NCI-H82 (cell line): ENCODE measurements around the gene PTX4.
A peak's percentile ranks its signal among the peaks of the same experiment; 100 is the strongest.

ENCODE experiments used
- DNase-seq: peaks from one replicate; lab custom pipeline; 2025; lab: John Stamatoyannopoulos, UW

The PTX4 gene

DNA sequence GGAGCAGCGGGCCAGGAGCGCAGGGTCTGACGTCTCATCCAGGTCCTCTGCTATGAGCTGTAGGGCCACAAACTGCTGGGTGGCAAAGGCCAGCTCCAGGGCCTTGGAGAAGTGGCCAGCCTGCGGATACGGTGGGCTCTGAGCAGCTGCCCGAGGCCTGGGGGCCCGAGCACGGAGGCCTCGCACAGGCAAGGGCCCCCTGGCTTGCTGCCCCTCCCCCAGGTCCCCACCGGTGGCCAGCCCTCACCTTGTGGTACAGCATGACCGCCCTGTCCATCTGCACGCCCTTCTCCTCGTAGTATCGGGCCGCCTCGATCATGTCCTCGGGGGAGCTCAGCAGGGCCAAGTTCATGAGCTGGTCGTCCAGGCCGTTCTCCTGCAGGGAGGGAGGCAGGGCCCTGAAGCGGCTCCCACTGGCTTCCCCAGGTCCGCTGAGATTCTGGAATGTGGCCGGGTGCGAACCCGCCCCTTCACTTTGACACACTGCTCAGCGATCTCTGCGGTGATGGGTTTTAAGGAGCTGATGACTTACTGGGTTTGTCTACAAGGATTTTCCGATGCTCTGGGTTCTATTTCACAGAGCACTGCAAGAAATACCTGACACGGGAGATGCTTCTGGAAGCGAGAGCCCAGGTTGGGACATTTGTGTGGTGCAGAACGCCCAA lies 35.0 kb upstream of the PTX4 start:
- no peak for DNase-seq

DNA sequence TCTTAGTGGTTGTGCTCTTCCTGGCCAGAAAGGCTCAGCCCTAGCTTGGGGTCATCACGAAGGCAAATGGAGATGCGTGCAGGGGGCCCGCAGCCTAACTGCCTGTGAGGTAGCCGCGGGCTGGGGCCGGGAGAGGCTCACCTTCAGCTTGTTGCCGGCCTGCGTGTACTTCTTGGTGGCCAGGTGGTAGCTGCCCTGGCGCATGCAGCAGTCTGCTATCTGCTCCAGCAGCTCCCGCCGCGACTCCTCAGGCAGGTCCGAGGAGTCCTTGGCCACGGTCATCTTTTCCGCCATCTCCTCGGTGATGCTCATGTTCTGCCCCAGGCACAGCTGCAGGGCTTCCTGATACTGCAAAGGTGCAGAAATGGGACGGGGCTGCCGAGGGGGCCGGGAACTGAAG lies 31.7 kb upstream of the PTX4 start:
- DNase-seq = no peak

DNA sequence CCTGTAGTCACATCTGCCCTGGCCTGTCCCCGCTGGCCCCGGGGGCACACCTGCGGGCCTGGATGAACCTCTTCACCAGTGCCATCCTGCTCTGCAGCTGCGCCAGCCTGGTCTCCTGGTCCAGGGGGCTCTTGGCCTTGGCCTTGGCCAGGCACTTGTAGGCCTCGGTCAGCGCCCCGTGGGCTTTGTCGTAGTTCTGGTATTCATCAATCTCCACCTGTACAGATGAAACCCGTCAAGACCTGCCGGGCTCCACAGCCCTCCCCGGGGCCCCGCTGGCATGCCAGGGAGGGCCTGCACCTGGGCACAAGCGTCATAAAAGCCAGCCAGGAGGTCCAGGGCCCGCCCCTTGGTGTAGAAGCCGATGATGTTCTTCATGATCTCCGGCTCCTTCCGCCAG lies 31.1 kb upstream of the PTX4 start:
- no peak for DNase-seq

DNA sequence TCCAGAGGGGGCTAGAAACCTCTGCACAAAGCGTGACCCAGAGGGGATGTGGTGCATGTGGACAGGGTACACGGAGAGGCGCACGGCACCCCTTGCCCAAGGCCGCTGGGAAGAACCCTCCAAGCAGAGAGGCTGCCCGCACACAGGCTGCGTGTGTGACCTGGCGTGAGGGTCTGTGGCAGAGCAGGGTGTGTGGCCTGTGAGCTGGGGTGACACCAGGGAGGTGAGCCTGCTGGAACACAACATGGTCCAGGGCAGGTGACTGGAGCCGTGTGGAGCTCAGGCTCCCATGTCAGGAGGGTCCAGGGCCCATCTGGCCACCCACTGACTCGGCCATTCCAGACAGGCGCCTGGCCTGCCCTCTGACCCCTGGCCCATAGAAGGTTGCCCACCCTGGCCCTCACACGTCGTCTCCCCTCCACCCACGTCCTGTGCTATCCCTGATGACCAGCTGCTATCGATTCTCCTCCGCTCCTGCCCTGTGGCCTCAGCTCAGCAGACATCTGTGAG lies 29.9 kb upstream of the PTX4 start:
- DNase-seq = no peak

DNA sequence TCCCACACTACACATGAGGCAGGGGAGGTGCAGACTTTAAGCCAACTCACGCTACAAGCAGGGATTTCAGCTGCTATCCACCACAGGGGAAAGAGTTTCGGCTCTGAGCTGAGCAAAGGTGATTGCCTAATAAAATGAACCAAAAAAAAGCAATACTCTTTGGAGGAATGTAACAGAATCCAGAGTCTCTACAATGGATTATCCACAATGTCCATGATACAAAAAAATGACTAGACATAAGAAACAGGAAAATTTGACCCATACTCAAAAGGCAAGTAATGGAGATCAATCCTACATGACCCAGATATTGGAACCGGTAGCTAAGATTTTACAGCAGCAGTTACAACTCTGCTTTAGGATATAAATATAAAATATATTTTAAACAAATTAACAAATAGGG lies 25.8 kb upstream of the PTX4 start:
- no peak for DNase-seq

DNA sequence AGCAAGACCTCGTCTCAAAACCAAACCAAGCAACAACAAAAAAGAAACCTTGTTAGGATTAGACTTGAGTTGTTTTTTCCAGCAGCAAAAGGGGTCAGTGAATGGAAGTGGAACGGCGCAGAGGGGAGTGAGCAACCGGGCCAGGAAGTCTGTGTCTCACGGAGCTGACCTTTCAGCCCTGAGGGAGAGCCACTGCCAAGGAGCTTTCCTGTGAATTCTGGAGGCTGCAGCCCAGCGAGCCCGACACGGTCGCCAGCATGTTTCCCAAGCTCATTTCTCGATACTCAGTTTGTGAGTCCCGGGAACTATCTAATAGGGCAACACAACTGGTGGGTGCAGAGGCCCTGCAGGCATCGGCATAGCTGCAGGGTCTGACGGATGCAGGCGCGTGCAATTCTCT lies 24.0 kb upstream of the PTX4 start:
- no peak for DNase-seq

DNA sequence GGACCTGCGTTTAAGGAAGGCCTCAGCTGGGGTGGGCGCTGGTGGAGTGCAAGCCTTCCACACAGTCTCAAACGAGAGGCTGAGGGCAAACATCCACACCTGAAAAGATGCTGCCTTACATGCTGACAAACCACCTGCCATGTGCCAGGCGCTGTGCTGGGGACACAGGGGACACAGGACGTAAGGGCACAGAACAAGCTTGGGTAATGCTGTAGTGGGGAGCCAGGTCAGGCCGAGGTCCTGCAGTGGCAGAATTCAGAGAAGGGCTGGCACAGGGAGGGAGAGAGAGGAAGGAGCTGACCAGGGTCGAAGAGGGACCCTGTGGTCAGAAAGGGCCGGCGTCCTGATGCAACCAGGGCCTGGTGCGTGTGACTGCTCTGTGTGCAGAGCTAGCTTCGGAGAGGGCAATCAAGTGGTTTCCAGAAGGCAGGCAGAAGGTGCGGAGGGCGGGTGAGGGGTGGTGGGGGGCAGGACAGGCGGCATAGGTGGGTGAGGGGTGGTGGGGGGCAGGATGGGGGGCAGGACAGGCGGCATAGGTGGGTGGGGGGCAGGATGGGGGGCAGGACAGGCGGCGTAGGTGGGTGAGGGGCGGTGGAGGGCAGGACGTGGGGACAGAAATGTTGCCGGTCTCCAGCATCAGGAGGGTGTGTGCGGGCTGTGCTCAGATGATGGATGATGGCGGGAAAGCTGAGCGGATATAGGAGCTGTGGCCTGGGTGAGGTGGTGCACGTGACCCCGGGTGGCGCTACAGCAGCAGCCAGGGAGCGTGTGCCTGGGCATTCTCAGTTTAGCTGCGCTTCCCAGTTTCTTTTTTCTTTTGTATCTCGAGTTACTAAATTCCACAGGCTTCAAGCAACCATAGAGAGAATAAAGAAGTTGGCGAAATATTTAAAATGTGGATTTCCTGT lies 23.2 kb upstream of the PTX4 start:
- peak; percentile 33 for DNase-seq

DNA sequence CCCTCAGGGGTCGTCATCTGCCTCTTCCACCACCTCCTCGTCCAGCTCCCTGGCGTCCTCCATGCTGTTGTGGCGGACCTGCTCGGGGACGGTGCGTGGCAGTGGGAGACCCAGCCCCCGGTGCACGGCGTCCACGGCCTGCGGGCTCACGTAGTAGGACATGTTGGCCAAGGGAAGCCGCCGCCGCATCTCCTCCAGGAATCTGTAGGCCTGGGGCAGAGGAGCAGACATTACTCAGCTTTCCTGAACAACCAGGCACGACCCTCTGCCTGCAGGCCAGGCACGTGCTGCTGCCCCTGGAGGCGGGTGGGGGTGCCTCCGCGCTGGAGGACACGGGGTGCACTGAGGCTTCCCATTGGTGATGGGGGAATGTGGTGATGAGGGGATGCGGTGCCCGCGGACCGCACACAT lies 22.2 kb upstream of the PTX4 start:
- no peak for DNase-seq

DNA sequence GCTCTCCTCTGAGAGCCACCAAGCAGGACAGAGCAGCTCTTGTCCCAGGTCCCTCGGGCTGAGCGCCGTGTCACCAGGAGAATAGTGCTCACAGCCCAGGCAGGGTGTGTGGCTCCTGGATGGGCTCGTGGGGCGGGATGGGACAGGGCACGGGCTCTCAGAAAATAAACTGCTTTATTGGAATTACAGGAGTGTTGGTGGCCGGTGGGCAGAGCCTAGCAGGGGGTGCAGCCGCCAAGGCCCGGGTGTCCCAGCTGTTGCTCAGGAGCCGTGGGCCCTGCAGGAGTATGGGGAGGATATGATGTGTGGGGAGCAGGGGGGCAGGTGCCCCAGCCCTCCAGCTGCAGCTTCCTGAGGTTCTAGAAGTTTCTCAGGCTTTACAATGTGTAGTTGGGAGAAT lies 21.5 kb upstream of the PTX4 start:
- DNase-seq = no peak

DNA sequence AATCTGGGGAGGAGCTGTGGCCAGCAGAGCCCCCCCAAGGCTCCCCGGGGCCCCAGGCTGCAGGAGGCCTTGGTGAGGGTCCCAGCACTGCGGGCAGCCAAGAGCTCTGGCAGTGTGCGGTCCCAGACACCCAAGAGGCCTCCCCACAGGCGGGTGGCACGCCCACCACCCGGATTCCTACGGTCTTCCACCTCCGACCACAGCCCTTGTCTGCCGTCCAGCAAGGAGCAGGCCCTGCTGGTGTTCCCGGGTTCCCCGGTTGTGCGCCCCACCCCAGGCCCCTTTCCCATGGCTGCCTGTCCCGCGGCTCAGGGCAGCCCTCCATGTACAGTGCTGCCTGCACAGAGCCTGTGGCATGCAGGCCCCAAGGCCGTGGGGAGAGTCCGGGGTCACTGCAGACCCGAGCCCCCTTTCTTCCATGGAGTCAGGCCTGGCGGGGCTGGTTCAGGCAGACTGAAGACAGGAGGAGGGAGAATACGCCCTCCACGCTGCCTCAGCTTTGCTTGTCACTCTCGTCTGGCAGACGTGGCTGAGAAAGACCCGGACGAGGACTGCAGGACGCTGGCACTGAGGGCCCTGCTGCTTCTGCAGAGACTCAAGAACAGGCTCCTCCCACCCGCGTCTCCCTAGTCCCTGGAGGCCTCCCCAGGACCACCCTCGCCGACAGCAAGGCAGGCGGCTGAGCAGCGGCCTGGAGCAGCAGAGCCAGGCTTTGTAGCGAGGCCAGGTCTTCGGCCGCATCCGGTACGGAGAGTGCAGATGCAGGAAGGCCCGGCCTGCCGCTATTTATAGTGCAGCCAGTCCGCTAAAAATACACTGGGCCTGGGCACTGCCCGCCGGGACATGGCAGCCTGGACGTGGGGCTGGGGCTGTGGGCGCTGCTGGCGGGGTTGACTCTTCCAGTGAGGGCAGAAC lies 20.8 kb upstream of the PTX4 start:
- DNase-seq = peak; percentile 33

DNA sequence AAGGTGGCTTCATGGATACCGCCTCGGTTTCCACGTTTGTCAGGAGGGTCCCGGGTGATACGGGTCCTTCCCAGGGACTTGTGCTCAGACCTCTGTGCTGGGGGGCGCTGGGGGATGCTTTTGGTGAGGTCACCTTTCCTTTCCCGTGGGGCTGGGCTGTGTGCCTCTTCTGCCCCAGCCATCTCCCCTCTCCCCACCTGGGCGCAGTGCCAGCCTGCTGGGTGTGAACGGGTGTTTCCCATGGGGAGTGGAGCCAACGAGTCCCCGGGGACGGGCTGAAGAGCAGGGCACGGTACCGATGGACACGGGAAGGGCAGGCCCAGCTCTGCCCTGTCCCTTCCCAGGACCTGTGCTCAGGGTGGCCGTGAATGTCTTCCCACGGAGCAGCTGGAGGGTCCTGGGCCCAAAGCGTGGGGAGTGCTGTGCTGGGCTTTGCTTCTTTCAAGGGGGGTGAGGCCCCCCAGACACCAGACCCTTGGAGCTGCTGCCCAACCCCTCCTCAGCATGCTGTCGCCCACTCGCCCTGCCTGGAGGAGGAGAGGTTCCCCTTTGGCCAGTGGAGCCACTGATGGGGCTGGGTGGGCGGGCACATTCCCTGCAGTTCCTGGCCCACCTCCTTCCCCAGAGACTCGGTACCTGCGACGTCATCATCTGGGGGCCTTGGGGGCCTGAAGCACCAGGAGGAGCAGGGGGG lies 19.9 kb upstream of the PTX4 start:
- DNase-seq = no peak

DNA sequence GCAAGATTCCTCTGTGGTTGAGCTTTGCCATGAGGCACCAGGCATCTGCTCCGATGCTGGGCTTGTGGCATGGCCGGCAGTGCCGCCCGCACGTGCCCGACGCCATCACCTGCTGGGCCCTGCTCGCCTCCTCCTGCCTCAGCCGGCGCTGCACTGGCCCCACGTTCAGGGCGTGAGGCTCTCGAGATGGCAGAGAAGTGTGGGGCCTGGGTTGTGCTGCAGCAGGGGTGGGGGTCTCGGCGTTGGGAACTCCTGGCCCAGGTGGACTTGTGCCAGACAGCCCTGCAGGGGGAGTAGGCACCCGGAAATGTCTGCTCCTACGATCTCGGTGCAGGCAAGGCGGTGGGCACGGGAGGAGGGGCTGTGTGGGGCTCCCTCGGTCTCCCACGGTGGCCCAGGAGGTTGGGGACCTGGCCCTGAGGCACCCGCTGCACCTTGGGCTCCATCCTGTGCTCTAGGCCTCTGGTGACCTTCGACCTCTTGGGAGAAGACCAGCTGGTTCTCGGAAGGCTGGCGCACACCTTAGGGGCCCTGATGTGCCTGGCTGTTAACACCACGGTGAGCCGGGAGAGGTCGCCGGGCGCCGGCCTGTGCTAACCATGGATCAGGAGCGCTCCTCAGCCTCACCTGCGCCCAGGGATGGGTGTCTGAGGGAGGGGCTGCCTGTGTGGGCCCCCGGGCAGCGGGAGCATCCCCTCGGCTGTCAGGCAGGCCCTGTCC lies 17.9 kb upstream of the PTX4 start:
- DNase-seq = no peak

DNA sequence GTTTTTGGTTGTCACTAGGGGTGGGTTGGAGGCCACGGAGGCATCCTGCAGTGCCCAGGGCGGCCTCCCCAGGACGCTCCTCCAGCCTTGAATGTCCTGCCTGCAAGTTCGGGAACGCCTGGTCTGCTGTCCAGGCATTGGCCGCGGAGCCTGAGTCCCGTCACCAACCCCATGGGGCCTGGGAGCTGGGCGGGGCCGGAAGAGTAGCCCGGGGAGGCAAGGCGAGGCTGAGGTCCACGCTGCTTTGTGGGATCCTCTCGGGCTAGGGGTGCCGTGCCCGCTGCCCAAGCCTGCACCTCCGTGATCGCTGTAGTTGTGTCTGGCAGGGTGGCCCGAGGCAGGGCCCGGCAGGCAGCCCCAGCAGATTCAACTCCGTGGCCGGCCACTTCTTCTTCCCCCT lies 17.2 kb upstream of the PTX4 start:
- no peak for DNase-seq

DNA sequence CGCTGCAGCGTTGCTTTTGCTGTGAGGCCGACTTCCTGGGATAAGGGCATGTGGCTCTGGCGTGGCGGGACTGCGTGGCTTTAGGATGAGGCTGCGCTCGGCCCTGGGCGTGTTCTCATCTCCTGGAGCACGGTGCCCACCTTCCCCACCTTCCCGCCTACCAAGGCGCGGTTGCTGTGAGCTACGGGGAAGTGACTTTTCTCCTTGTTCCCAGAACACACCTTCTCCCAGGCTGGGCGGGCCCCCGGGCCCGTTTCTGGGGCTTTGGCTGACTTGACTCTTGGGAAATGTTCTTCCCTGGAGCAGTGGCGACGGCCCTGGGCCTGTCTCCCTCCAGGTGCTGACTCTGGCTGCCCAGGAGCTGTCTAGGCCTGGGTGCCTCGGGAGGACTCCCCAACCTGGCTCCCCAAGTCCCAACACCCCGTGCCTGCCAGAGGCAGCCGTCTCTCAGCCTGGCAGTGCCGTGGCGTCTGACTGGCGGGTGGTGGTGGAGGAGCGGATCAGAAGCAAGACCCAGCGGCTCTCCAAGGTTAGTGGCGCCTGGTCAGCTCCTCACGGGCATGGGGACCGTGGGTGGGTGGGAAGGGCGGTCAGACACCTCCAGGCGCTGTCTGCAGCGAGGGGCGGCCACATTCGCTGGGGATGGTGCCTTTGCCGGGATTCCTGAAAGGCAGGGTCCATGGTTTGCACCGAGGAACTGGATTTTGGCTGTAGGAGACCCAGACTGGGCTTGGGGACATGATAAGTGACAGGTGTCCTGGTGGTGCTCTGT lies 16.5 kb upstream of the PTX4 start:
- DNase-seq = no peak

DNA sequence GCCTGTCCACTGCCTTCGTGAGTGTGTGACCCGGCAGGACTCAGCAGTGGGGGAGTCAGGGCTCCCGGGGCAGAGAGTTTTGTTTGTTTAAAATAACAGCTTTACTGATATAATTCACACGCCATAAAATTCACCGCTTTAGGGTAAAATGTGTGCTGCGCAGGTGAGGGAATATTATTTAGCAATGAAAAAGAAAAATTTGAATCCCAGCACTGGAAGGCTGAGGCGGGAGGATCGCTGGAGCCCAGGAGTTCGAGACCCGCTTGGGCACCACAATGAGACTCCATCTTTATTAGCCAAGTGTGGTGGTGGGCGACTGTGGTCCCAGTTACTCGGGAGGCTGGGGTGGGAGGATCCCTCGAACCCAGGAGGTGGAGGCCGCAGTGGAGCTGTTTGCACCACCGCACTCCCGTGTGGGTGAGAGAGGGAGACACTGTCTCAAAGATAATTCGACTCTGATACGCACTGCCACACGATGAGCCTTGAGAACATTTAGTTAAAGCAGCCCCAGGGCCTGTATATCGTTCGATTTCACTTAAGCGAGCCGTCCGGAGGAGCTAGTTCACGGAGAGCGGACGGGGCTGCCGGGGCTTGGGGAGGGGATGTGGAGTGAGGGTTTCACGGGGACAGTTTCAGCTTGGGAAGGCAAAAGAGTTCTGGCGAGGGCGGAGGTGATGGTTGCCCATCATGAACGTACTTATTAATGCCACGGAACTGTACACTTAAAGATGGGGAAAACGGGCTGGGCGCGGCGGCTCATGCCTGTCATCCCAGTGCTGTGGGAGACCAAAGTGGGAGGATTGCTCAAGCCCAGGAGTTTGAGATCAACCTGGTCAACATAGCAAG lies 14.6 kb upstream of the PTX4 start:
- no peak for DNase-seq

DNA sequence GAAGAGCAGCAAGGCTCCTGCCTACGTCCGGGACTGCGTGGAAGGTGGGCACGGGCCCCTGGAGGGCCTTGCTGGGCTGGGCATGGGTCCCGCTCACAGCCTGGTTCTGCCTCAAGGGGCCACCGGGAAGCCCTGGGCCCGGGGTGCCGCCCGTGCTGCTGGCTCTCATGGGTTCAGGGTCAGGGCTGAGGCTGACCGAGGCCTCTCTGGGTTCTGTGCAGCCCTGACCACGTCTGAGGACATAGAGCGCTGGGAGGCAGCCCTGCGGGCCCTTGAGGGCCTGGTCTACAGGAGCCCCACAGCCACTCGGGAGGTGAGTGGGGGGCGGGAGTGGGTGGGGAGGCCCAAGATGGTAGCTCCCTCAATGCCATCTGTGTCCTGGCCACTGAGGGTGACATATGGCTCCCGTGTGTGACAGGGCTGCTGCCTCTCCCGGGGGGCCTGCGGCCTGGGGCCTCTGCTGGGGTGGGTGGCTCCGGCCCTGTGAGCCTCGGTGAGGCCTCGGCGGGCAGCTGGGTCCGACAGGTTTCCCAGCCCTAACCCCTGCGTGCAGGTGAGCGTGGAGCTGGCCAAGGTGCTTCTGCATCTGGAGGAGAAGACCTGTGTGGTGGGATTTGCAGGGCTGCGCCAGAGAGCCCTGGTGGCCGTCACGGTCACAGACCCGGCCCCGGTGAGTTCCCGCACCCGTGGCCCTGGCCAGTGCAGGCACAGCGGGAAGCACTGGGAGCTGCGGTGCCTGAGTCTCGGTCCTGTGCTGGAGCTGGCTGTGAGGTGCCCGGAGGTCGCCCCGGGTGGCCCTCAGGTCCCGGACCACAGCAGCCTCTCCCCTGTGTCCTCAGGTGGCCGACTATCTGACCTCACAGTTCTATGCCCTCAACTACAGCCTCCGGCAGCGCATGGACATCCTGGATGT lies 13.6 kb upstream of the PTX4 start:
- DNase-seq = no peak

DNA sequence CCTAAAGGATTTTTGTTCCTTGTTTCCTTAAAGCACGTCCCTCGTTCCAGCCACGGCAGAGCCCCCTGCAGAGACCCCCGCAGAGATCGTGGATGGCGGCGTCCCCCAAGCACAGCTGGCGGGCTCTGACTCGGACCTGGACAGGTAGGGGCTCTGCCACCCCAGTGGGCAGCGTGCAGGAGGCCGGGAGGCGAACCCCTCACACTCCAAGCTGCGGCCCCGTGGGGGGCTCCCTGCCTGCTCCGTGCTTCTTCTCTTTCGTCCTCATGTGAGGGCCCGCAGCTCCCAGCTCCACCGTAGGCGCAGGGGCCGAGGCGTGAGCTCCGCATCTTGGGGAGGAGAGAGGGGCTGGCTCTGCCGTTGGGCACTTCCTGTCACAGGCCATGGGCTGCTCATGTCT lies 12.9 kb upstream of the PTX4 start:
- no peak for DNase-seq

DNA sequence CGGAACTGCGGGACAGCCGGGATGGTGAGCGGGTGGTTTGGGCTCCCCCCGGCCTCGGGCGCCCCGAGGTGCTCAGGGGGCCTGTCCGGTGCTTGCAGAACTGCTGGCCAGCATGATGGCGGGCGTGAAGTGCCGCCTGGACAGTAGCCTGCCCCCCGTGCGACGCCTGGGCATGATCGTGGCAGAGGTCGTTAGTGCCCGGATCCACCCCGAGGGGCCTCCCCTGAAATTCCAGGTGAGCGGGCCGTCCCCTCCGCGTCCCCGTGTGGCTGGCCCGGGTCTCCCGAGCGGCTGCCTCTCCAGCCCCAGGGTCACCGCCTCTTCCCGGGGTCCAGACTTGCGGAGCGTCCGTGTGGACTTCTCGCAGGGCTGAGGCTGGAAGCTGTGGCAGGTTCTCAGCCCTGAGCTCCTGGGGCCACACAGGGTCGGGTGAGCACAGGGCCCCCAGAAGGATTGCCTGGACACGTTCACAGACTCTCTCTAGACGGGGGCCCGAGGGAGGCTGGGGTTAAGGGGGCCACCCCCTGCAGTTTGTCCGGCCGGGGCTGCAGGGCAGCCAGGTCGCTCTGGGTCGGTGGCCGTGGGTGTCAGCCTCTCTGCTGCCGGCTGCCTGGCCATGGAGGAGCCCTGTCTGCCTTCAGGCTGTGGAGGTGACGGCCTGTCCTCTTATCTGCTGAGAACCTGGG lies 11.9 kb upstream of the PTX4 start:
- DNase-seq = no peak
